Esophagus muscularis mucosa (tissue), 3 donors: Measurements from ENCODE around the gene GMDS.

Source experiments
- CTCF ChIP-seq, 3 experiments: fragments of 200-600 bp in 2 of 3; fragments of 450-650 bp in 1 of 3; sonication (generic) in 2 of 3; IDR thresholded peaks; one replicate each; pipeline ENCODE4 v1.5.1; 2017 to 2019; ENCODE audit warnings: antibody characterized with exemption in 3 of 3, mild to moderate bottlenecking in 2 of 3, moderate library complexity in 1 of 3
- EP300 ChIP-seq: sonication (generic); formaldehyde crosslinking; IDR thresholded peaks from one replicate; pipeline ENCODE4 v1.6.1; 2017; ENCODE audit warnings: antibody characterized with exemption

DNA sequence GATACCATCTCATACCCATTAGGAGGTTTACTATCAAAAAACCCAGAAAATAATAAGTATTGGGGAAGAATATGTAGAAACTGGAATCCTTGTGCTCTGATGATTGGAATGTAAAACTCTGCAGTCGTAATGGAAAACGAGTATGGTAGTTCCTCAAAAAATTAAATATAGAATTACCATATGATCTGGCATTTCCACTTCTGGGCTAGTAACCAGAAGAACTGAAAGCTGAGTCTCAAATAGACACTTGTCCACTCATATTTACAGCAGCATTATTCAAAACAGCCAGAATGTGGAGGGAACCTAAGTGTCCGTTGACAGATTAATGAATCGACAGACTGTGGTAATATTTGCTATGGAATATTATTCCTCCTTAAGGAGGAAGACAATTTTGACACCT, 591.4 kb downstream of the GMDS start:
- TF ChIP-seq CTCF (IDR thresholded peaks at IDR 0.05) (no peak), EP300 (no peak)
